SKM-1 treated with dmso at 0.1 percent for 144 hours (cell line): Measurements from ENCODE around the gene USP5.

Experiments used
- DNase-seq: peaks from one replicate; lab custom pipeline; 2025; ENCODE audit not compliant: unreplicated experiment; lab: John Stamatoyannopoulos, UW

The USP5 gene, protein sequence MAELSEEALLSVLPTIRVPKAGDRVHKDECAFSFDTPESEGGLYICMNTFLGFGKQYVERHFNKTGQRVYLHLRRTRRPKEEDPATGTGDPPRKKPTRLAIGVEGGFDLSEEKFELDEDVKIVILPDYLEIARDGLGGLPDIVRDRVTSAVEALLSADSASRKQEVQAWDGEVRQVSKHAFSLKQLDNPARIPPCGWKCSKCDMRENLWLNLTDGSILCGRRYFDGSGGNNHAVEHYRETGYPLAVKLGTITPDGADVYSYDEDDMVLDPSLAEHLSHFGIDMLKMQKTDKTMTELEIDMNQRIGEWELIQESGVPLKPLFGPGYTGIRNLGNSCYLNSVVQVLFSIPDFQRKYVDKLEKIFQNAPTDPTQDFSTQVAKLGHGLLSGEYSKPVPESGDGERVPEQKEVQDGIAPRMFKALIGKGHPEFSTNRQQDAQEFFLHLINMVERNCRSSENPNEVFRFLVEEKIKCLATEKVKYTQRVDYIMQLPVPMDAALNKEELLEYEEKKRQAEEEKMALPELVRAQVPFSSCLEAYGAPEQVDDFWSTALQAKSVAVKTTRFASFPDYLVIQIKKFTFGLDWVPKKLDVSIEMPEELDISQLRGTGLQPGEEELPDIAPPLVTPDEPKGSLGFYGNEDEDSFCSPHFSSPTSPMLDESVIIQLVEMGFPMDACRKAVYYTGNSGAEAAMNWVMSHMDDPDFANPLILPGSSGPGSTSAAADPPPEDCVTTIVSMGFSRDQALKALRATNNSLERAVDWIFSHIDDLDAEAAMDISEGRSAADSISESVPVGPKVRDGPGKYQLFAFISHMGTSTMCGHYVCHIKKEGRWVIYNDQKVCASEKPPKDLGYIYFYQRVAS

DNA sequence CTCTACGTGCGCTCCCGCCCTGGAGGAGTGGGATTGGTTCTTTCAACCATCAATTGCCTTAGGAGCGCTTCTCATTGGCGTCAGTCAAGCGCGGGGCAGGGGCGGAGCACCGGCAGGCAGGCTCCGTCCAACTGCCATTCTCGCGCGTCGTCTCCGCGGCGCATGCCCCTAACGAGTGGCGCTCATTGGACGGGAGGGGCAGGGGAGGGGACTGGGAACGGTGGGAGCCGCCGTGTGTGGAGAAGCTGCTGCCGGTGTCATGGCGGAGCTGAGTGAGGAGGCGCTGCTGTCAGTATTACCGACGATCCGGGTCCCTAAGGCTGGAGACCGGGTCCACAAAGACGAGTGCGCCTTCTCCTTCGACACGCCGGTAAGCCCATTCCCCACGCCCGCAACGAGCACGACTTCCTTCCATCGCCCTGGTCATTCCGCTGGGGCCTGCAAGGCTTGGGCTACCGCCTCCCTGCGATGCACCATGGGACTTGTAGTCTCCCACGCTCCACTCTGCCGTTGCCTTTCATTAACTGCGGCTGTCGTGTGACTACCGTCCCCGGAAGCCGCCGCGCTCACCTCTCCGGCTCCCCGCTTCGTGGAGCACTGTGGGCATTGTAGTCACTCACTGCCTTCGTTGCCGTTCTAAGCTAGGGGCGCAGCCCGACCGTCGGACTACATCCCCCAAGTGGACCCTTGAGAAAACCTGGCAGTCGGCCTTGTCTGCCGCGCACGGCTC, at the start of gene USP5:
USP5 (plus strand) TSS at position 230 of the 730 bp plus-strand sequence; CDS start at position 260, 30 bp downstream.
- peak; percentile 90 for DNase-seq

DNA sequence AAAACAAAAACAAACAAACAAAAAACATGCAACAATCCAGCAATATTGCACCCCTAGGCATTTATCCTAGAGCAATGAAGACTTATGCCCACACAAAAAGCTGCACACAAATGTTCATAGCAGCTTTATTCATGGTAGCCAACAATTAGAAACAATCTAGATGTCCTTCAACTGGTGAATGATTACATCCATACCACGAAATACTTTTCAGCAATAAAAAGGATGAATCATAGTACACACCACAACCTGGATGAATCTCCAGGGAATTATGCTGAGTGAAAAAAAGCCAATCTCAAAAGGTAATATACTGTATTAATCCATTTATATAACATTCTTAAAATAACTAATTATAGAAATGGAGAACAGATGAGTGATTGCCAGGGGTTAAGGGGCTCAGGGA, 44.8 kb upstream of the USP5 start:
- no peak for DNase-seq

DNA sequence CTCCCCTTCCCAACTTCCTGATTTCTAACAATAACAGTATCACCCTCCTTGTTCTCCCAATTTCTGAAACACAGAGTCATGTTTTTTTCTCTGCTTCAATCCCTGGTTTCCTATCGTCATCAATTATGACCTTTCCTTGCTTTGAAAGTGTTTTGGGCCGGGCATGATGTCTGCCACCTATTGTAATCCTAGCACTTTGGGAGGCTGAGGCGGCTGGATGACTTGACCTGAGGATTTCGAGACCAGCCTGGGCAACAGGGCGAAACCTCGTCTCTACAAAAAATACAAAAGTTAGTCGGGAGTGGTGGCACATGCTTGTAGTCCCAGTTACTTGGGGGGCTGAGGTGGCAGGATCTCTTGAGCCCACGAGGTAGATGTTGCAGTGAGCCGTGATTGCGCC, 42.9 kb upstream of the USP5 start:
- no peak for DNase-seq

DNA sequence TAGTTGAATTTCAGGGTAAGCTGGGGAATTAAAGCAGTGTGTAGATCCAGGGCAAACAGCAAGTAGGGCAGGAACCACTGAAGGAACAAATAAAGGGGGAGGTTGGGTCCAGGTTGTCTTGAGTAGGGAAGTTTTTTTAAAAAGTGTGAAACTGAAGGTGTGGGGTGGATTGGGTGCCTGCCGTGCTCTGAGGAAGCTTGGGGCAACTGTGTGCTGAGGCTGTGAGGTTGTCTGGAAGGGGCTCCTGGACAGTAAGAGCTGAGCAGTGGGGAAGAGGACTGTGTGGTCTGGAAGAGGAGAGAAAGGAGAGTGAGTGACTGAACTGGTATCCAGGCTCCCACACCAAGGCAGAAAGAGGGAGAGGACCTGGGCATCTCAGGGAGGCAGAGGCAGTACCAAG, 41.2 kb upstream of the USP5 start:
- DNase-seq: no peak

DNA sequence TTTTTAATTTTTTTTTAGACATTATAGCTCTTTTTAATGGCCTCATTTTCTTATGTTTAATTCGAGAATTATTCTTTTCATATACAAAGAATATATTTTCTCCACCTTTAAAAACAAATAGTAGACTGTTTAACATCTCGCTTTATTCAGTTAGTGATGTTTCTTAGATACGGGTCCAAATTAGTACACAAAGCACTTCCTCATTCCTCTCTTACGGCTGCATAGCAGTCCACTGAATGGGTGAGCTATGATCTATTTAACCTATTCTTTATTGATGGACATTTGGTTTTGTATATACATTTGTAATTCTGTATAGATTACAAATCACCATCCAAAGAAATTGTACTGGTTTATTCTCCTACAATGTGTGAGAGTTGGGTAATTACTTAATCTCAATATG, 38.6 kb upstream of the USP5 start:
- no peak for DNase-seq

GRCh38 chr12:6816598-6816997, 35.4 kb upstream of the USP5 start:
- no peak for DNase-seq

GRCh38 chr12:6817098-6817497, 34.9 kb upstream of the USP5 start:
- DNase-seq: no peak

- no peak for DNase-seq
These were observed 34.2 kb upstream of the USP5 start for GRCh38 chr12:6817662-6818157.

GRCh38 chr12:6818222-6818621, 33.7 kb upstream of the USP5 start:
- no peak for DNase-seq

- no peak for DNase-seq
These were observed 33.3 kb upstream of the USP5 start for GRCh38 chr12:6818645-6819044.

DNA sequence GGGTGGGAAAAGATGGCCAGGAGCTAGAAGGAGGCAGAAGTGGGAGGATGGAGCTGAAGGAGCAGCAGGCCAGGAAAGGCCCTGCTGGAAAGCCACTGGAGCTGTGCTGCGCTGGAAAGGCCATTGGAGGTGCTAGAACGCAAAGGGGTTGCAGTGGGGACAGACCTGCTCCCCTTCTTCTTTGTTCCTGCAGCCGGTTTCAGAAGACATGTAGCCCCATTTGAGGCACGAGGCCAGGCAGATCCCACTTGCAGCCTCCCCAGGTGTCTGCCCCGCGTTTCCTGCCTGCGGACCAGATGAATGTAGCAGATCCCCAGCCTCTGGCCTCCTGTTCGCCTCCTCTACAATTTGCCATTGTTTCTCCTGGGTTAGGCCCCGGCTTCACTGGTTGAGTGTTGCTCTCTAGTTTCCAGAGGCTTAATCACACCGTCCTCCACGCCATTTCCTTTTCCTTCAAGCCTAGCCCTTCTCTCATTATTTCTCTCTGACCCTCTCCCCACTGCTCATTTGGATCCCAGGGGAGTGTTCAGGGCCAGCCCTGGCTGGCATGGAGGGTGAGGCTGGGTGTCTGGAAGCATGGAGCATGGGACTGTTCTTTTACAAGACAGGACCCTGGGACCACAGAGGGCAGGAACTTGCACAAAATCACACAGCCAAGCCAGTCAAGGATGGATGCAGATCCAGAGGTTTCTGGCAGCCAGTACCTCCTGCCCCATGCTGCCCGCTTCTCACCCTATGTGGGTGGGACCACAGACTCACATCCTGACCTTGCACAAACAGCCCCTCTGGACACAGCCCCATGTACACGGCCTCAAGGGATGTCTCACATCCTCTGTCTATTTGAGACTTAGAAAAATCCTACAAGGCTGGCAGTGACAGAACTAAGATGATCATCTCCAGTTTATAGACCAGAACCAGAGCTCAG, 32.6 kb upstream of the USP5 start:
- no peak for DNase-seq

GRCh38 chr12:6820166-6820565, 31.8 kb upstream of the USP5 start:
- DNase-seq: no peak

GRCh38 chr12:6821591-6822425, 30.1 kb upstream of the USP5 start, which contains the start of gene GPR162:
Gene GPR162, plus strand, starts transcription at chr12:6821821. Its CDS starts 2,078 bp downstream, at chr12:6823899.
- DNase-seq: no peak

- no peak for DNase-seq
These were observed 29.4 kb upstream of the USP5 start for GRCh38 chr12:6822426-6823135.

- DNase-seq: no peak
These were observed 28.5 kb upstream of the USP5 start for GRCh38 chr12:6823182-6824084.

DNA sequence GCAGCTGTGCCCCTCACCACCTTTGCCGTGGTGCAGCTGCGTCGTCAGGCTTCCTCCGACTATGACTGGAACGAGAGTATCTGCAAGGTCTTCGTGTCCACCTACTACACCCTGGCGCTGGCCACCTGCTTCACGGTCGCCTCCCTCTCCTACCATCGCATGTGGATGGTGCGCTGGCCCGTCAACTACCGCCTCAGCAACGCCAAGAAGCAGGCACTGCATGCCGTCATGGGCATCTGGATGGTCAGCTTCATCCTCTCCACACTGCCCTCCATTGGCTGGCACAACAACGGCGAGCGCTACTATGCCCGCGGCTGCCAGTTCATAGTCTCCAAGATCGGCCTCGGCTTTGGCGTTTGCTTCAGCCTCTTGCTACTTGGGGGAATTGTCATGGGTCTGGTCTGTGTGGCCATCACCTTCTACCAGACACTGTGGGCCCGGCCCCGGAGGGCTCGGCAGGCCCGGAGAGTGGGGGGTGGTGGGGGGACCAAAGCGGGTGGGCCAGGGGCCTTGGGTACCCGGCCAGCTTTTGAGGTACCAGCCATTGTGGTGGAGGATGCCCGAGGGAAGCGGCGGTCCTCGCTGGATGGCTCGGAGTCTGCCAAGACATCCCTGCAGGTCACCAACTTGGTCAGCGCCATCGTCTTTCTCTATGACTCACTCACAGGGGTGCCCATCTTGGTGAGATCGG, 27.7 kb upstream of the USP5 start:
- no peak for DNase-seq

DNA sequence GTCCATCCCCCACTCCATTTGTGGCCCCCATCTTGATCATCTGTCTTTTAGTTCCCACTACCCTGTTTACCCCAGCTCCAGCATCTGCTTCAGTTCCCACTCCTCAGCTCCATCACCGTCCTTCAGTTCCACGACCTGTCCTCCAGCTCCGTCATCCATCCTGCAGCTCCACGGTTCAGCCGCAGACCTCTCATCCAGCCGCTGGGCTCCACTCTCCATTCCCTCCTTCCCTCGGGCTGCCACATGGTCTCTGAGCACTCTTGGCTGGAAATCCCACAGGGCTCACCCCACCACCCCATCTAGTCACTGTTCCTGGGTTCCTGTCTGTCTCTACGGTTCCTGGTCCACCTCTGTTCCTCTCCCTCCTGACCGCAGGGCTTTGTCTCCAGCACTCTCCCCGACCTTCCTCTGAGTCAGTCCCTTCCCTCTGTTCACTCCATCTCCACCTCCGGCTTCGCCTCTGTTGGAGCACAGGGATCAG, 27.0 kb upstream of the USP5 start:
- DNase-seq: no peak
